ENCODE measurements around the gene BBS9. TPM values are rescaled to one million over a fixed set of nuclear protein-coding genes. Genes with fewer than 3 reads are reported as not detected.

Gene BBS9
- total RNA-seq, 2 donors from 2014 or later: 14.2 to 23.6 TPM

DNA sequence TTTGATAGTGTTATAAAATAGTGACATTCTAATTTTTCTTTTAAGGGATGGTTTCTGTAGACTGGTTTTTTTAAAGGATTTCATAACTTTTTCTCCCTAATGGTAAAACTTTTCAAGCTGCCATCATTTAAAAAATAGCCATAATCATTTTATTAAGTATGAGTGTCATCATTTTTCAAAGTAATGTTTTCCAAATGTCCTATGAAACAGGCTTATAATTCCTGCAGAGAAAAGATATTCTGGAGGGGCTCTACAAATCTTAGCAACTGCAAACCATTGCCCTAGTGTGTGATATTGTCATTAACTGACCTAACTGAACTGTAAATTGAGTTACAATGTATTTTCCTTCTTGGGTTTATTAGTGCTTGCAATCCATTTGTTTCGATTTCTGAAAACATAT, 226.0 kb downstream of the BBS9 start:
- TF ChIP-seq, protein P1, sequence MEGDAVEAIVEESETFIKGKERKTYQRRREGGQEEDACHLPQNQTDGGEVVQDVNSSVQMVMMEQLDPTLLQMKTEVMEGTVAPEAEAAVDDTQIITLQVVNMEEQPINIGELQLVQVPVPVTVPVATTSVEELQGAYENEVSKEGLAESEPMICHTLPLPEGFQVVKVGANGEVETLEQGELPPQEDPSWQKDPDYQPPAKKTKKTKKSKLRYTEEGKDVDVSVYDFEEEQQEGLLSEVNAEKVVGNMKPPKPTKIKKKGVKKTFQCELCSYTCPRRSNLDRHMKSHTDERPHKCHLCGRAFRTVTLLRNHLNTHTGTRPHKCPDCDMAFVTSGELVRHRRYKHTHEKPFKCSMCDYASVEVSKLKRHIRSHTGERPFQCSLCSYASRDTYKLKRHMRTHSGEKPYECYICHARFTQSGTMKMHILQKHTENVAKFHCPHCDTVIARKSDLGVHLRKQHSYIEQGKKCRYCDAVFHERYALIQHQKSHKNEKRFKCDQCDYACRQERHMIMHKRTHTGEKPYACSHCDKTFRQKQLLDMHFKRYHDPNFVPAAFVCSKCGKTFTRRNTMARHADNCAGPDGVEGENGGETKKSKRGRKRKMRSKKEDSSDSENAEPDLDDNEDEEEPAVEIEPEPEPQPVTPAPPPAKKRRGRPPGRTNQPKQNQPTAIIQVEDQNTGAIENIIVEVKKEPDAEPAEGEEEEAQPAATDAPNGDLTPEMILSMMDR (IDR thresholded peaks at IDR 0.05): no peak
- TF ChIP-seq POLR2A (IDR thresholded peaks at IDR 0.05): no peak
- no peaks in the 10 kb centered on the region for H3K9me3 ChIP-seq
- H3K36me3 ChIP-seq (replicated peaks in 1 of 2; ENCODE audit: insufficient read depth in 1 of 2, low read depth in 2 of 2): no peaks in the 10 kb centered on the region
- H3K4me1 ChIP-seq: no peaks in the 10 kb centered on the region
- intact Hi-C loops (cut with DNase I): no loop called here
- no peak for DNase-seq
- WGBS, 2 donors: 90 to 100% methylated on average over 1 of the region's 1 CpG
- ATAC-seq: no peak
- no peak overlapping the region for H3K4me3 ChIP-seq
- no peak overlapping the region for H3K27ac ChIP-seq
- H3K27me3 ChIP-seq: no peaks in the 10 kb centered on the region

- Histone ChIP-seq H3K4me1 (no peaks in the 10 kb centered on the region), H3K4me3 (no peak overlapping the region), H3K36me3 (replicated peaks in 1 of 2; ENCODE audit: insufficient read depth in 1 of 2, low read depth in 2 of 2) (no peaks in the 10 kb centered on the region), H3K27ac (no peak overlapping the region), H3K27me3 (no peaks in the 10 kb centered on the region), H3K9me3 (no peaks in the 10 kb centered on the region)
- TF ChIP-seq, protein P1 (IDR thresholded peaks at IDR 0.05): no peak
- TF ChIP-seq POLR2A (IDR thresholded peaks at IDR 0.05): no peak
- intact Hi-C loops (cut with DNase I): no loop called here
- 93 to 94% methylated on average over 2 of the region's 2 CpGs for whole genome bisulfite sequencing, 2 donors
- DNase-seq (no peak), ATAC-seq (no peak)
Observed at GRCh38 chr7:33356336-33356735, 227.0 kb downstream of the BBS9 start.

DNA sequence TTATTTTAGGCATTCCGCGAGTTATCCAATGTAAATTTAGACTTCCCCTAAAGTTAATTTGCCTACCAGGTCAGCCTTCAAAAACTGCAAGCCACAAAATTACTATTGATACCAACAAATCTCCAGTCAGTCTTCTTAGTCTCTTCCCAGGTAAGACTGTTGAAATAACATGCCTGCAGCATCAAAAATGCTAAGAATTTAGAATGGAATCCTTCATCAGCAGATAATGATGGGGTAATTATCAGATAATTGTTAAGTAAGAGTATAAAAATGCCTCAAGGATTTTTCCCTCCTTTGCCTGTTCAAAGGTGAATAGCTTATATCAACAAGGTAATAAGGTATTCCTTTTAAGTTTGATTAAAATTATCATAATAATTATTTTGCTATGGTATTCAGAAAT, 228.5 kb downstream of the BBS9 start:
- no peak overlapping the region for H3K27ac ChIP-seq
- no peak for TF ChIP-seq POLR2A (IDR thresholded peaks at IDR 0.05)
- TF ChIP-seq, protein P1 (IDR thresholded peaks at IDR 0.05): no peak
- intact Hi-C loops (cut with DNase I): no loop called here
- H3K36me3 ChIP-seq (replicated peaks in 1 of 2; ENCODE audit: insufficient read depth in 1 of 2, low read depth in 2 of 2): no peaks in the 10 kb centered on the region
- H3K9me3 ChIP-seq: no peaks in the 10 kb centered on the region
- ATAC-seq (no peak), DNase-seq (no peak)
- no peak overlapping the region for H3K4me3 ChIP-seq
- H3K27me3 ChIP-seq: no peaks in the 10 kb centered on the region
- 86 to 96% methylated on average over 2 of the region's 2 CpGs for WGBS, 2 donors
- no peaks in the 10 kb centered on the region for H3K4me1 ChIP-seq

- no peak for DNase-seq
- Histone ChIP-seq H3K27ac (no peak overlapping the region), H3K4me1 (no peaks in the 10 kb centered on the region), H3K9me3 (no peaks in the 10 kb centered on the region), H3K4me3 (no peak overlapping the region), H3K36me3 (replicated peaks in 1 of 2; ENCODE audit: insufficient read depth in 1 of 2, low read depth in 2 of 2) (no peaks in the 10 kb centered on the region), H3K27me3 (no peaks in the 10 kb centered on the region)
- ATAC-seq: no peak
- intact Hi-C loops (cut with DNase I): no loop called here
- WGBS, 2 donors: 86 to 96% methylated on average over 3 of the region's 3 CpGs
- TF ChIP-seq POLR2A (IDR thresholded peaks at IDR 0.05): no peak
- TF ChIP-seq, protein P1 (IDR thresholded peaks at IDR 0.05): no peak
Observed at GRCh38 chr7:33369888-33370287, 240.5 kb downstream of the BBS9 start.

- Histone ChIP-seq H3K27ac (no peak overlapping the region), H3K9me3 (no peaks in the 10 kb centered on the region), H3K4me3 (no peak overlapping the region), H3K4me1 (no peaks in the 10 kb centered on the region), H3K27me3 (no peaks in the 10 kb centered on the region), H3K36me3 (replicated peaks in 1 of 2; ENCODE audit: insufficient read depth in 1 of 2, low read depth in 2 of 2) (no peaks in the 10 kb centered on the region)
- TF ChIP-seq, protein P1 (IDR thresholded peaks at IDR 0.05): no peak
- TF ChIP-seq POLR2A (IDR thresholded peaks at IDR 0.05): no peak
- DNase-seq: no peak
- ATAC-seq: no peak
- intact Hi-C loops (cut with DNase I): no loop called here
- WGBS, 2 donors: 90 to 93% methylated on average over 3 of the region's 3 CpGs
Observed at GRCh38 chr7:33373195-33373594, 243.8 kb downstream of the BBS9 start.
